ENCODE results near the gene MOSPD3. TPM values are rescaled to one million over a fixed set of nuclear protein-coding genes. Genes with fewer than 3 reads are reported as not detected.

The MOSPD3 gene
- polyA plus RNA-seq, 3 donors, result 12.7 to 15.5 (median 13.3) TPM

- Histone ChIP-seq H2AFZ (ENCODE audit: insufficient read depth, low read depth, low read length, poor library complexity, severe bottlenecking) (peak overlapping the region; percentile 13), H3K9ac (ENCODE audit: insufficient read depth, low read length, poor library complexity, severe bottlenecking) (no peak overlapping the region), H3K4me3 (replicated peaks in 1 of 3; ENCODE audit: low read depth in 2 of 3, low read length in 3 of 3) (no peak overlapping the region), H3K4me1 (ENCODE audit: control insufficient read depth in 1 of 2, insufficient read depth in 2 of 2, low read length in 2 of 2) (peaks cover 12 to 15% of the 10 kb centered on the region in 2 donors), H3K27me3 (ENCODE audit: control insufficient read depth in 2 of 2, insufficient read depth in 2 of 2, low read length in 2 of 2) (peaks cover 0 to 14% of the 10 kb centered on the region in 2 donors), H3K9me3 (replicated peaks in 1 of 2; ENCODE audit: control insufficient read depth in 1 of 2, insufficient read depth in 1 of 2, low read length in 2 of 2) (no peaks in the 10 kb centered on the region), H3K4me2 (replicated peaks; ENCODE audit: extremely low read depth, low read length, poor library complexity, severe bottlenecking) (no peak overlapping the region), H4K20me1 (ENCODE audit: insufficient read depth, low read length) (peaks cover 7% of the 10 kb centered on the region), H3K27ac (ENCODE audit: low read depth in 1 of 2, low read length in 2 of 2) (no peak overlapping the region), H3K79me2 (ENCODE audit: insufficient read depth, low read length) (peaks cover 8% of the 10 kb centered on the region), H3K36me3 (replicated peaks in 1 of 2; ENCODE audit: control insufficient read depth in 1 of 2, insufficient read depth in 2 of 2, low read length in 2 of 2) (no peaks in the 10 kb centered on the region)
- Mint-ChIP-seq H3K27me3 (ENCODE audit: low read depth in 3 of 3) (peaks cover 12 to 25% (median 20%) of the 10 kb centered on the region in 3 donors), H3K4me1 (peaks cover 18% of the 10 kb centered on the region), H3K27ac (peak overlapping the region in 1 of 7 donors; percentile 52), H3K9me3 (peaks cover 0 to 3% (median 0%) of the 10 kb centered on the region in 7 donors), H3K4me3 (peak overlapping the region; percentile 52 to 78), H3K36me3 (peaks cover 0 to 3% of the 10 kb centered on the region in 2 donors)
- no peak for DNase-seq
- WGBS (ENCODE audit: insufficient coverage), result 17% methylated on average over 8 of the region's 20 CpGs
- no peak for TF ChIP-seq CTCF (IDR thresholded peaks at IDR 0.05)
- intact Hi-C loops (cut with micrococcal nuclease), result no loop called here
Observed at GRCh38 chr7:100590077-100590737, 22.1 kb upstream of the MOSPD3 start.

GRCh38 chr7:100591596-100591995 lies 20.7 kb upstream of the MOSPD3 start:
- H3K4me3 Mint-ChIP-seq, result no peak overlapping the region
- peaks cover 12 to 25% (median 22%) of the 10 kb centered on the region in 3 donors for H3K27me3 Mint-ChIP-seq (ENCODE audit: low read depth in 3 of 3)

More at GRCh38 chr7:100591596-100591995, 20.7 kb upstream of the MOSPD3 start:
- H3K79me2 ChIP-seq (ENCODE audit: insufficient read depth, low read length), result no peaks in the 10 kb centered on the region
- no peak for TF ChIP-seq CTCF (IDR thresholded peaks at IDR 0.05)
- Mint-ChIP-seq H3K27ac (peak overlapping the region in 1 of 7 donors; percentile 49), H3K4me1 (peaks cover 16% of the 10 kb centered on the region), H3K9me3 (peaks cover 0 to 3% (median 0%) of the 10 kb centered on the region in 7 donors), H3K36me3 (peaks cover 0 to 3% of the 10 kb centered on the region in 2 donors)
- peaks cover 0 to 14% of the 10 kb centered on the region in 2 donors for H3K27me3 ChIP-seq (ENCODE audit: control insufficient read depth in 2 of 2, insufficient read depth in 2 of 2, low read length in 2 of 2)
- H2AFZ ChIP-seq (ENCODE audit: insufficient read depth, low read depth, low read length, poor library complexity, severe bottlenecking), result no peak overlapping the region
- intact Hi-C loops (cut with micrococcal nuclease), result no loop called here
- DNase-seq, result no peak
- H3K9ac ChIP-seq (ENCODE audit: insufficient read depth, low read length, poor library complexity, severe bottlenecking), result no peak overlapping the region
- no peak overlapping the region for H3K4me2 ChIP-seq (replicated peaks; ENCODE audit: extremely low read depth, low read length, poor library complexity, severe bottlenecking)
- WGBS (ENCODE audit: insufficient coverage), result 92% methylated on average over 10 of the region's 17 CpGs
- H3K27ac ChIP-seq (ENCODE audit: low read depth in 1 of 2, low read length in 2 of 2), result no peak overlapping the region
- H3K4me1 ChIP-seq (ENCODE audit: control insufficient read depth in 1 of 2, insufficient read depth in 2 of 2, low read length in 2 of 2), result peaks cover 11 to 12% of the 10 kb centered on the region in 2 donors
- no peaks in the 10 kb centered on the region for H3K9me3 ChIP-seq (replicated peaks in 1 of 2; ENCODE audit: control insufficient read depth in 1 of 2, insufficient read depth in 1 of 2, low read length in 2 of 2)
- no peaks in the 10 kb centered on the region for H4K20me1 ChIP-seq (ENCODE audit: insufficient read depth, low read length)
- H3K36me3 ChIP-seq (replicated peaks in 1 of 2; ENCODE audit: control insufficient read depth in 1 of 2, insufficient read depth in 2 of 2, low read length in 2 of 2), result no peaks in the 10 kb centered on the region
- no peak overlapping the region for H3K4me3 ChIP-seq (replicated peaks in 1 of 3; ENCODE audit: low read depth in 2 of 3, low read length in 3 of 3)

Data from CD14-positive monocyte (primary cell).